PFSK-1 (cell line): ENCODE results near the gene HSBP1L1.

ENCODE experiments used
- FOXP2 ChIP-seq: optimal IDR thresholded peaks from 2 replicates; pipeline ENCODE3; 2011; ENCODE audit warnings: borderline replicate concordance, control low read depth, inconsistent platforms; ENCODE audit not compliant: insufficient read depth; ENCODE audit errors: extremely low read length, extremely low read depth
- POLR2AphosphoS5 ChIP-seq: IDR thresholded peaks from 2 replicates; pipeline ENCODE4 v1.6.1; 2012; ENCODE audit warnings: low read depth, mild to moderate bottlenecking, control low read depth, low read length, moderate library complexity
- REST ChIP-seq, 2 experiments: IDR thresholded peaks; 2 replicates each; pipeline versions ENCODE4 v1.6.1 to v1.8.0; 2011 to 2012; ENCODE audit warnings: low read depth in 2 of 2, low read length in 2 of 2, control low read depth in 1 of 2, inconsistent platforms in 1 of 2, mild to moderate bottlenecking in 1 of 2, moderate library complexity in 1 of 2; ENCODE audit not compliant: insufficient read depth in 1 of 2
- SIN3A ChIP-seq: IDR thresholded peaks from 2 replicates; pipeline ENCODE4 v1.6.1; 2012; ENCODE audit warnings: mild to moderate bottlenecking, low read length, moderate library complexity, borderline replicate concordance; ENCODE audit not compliant: insufficient read depth
- TAF1 ChIP-seq: IDR thresholded peaks from 2 replicates; pipeline ENCODE4 v1.6.1; 2012; ENCODE audit warnings: low read length, control low read depth, borderline replicate concordance; ENCODE audit not compliant: insufficient read depth

DNA sequence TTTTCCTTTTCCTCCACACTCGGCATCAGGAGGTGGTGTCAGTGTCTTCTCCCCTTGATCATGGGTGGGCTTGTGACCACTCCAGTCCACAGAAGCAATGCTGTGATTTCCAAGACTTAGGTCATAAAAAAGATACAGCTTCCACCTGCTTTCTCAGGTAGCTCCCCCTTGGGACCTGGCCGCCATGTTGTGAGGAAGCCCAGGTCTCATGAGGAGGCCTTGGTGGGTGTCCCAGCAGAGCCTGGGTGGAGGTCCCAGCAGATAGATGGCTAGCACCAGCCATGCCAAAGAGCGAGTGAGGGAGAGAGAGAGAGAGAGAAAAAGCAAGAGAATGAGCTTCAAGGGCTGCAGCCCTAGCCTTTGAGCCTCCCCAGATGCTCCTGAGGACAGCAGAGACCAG, 28.9 kb upstream of the HSBP1L1 start:
- TF ChIP-seq REST (IDR thresholded peaks at IDR 0.05; ENCODE audit: insufficient read depth in 1 of 2, low read depth in 2 of 2, low read length in 2 of 2) (no peak), TAF1 (no peak), POLR2AphosphoS5 (no peak), SIN3A (no peak), FOXP2 (no peak)
